Body of pancreas (tissue), 4 donors: ENCODE measurements around the gene MSL2. TPM values are rescaled to one million over a fixed set of nuclear protein-coding genes. Genes with fewer than 3 reads are reported as not detected.

Source experiments
- ATAC-seq: fragments of 150-250 bp; one replicate; pipeline ENCODE4 v1.9.1; 2016
- DNase-seq, 4 donors: peaks; one replicate each; pipeline ENCODE4 v3.0.0-alpha.2; 2019
- H3K27ac ChIP-seq, 4 donors: fragments of 200-600 bp; sonication (generic); 1 replicate in 3 of 4; 2 replicates in 1 of 4; pipeline versions ENCODE4 v1.5.1 to v1.6.1; 2016 to 2019; ENCODE audit warnings: mild to moderate bottlenecking in 1 of 4, mixed read lengths in 1 of 4, moderate library complexity in 1 of 4
- H3K27me3 ChIP-seq, 2 donors: fragments of 200-600 bp; sonication (generic); one replicate each; pipeline ENCODE4 v1.6.0; 2016; ENCODE audit warnings: mild to moderate bottlenecking in 1 of 2
- H3K36me3 ChIP-seq, 2 donors: fragments of 200-600 bp; sonication (generic); replicated peaks in 1 of 2; 2 replicates each; pipeline ENCODE4 v1.5.1; 2016; ENCODE audit warnings: low read depth in 2 of 2; ENCODE audit not compliant: insufficient read depth in 1 of 2
- H3K4me1 ChIP-seq: fragments of 200-600 bp; sonication (generic); one replicate; pipeline ENCODE4 v1.6.0; 2016
- H3K4me3 ChIP-seq, 2 donors: fragments of 200-600 bp; sonication (generic); 1 replicate in 1 of 2; 2 replicates in 1 of 2; pipeline ENCODE4 v1.5.1; 2016 to 2019
- H3K9me3 ChIP-seq, 3 donors: fragments of 200-600 bp; sonication (generic); 1 replicate in 2 of 3; 2 replicates in 1 of 3; pipeline ENCODE4 v1.5.1; 2016
- POLR2A ChIP-seq, 3 donors: fragments of 450-650 bp; IDR thresholded peaks; one replicate each; pipeline ENCODE4 v1.6.1; 2016; ENCODE audit warnings: antibody characterized with exemption in 3 of 3, mild to moderate bottlenecking in 2 of 3
- WGBS, 2 donors: methylation state at CpG; one replicate each; pipeline ENCODE4 v1.1.5; 2017; 5-methylcytosine and 5-hydroxymethylcytosine counted together
- intact Hi-C: fragments of 100-400 bp; cut with DNase I; formaldehyde crosslinking; loops from one replicate; pipeline ENCODE4 v1.15.1; 2023
- total RNA-seq, 2 donors: library from RNA; depleted of rRNA; stranded (reverse); fragments of >200 nt; gene quantifications; one replicate each; pipeline ENCODE4 v1.1.0, GENCODE V29; 2016
- TF ChIP-seq, protein P1 (sequence below), 7 experiments: fragments of 450-650 bp in 4 of 7; fragments of 200-600 bp in 3 of 7; sonication (generic) in 3 of 7; IDR thresholded peaks; one replicate each; pipeline ENCODE4 v1.5.1; 2016 to 2019; ENCODE audit warnings: antibody characterized with exemption in 7 of 7

Gene MSL2
- total RNA-seq, 2 donors from 2014 or later = 17.5 to 19.2 TPM

DNA sequence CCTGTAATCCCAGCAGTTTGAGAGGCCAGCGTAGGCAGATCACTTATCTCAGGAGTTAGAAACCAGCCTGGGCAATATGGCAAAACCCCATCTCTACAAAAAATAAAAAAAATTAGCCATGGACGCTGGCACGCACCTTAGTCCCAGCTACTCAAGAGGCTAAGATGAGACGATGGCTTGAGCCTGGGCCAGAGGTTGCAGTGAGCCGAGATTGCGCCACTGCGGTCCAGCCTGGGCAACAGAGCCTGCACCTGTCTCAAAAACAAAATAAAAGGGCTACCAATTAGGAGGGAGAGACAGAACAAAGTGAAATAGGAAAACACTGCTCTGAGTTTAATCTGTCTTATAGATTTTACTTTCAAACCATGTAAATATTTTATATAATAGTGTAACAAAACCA, 33.8 kb downstream of the MSL2 start:
- WGBS, 2 donors = 91 to 93% methylated on average over 7 of the region's 7 CpGs
- TF ChIP-seq, protein P1, sequence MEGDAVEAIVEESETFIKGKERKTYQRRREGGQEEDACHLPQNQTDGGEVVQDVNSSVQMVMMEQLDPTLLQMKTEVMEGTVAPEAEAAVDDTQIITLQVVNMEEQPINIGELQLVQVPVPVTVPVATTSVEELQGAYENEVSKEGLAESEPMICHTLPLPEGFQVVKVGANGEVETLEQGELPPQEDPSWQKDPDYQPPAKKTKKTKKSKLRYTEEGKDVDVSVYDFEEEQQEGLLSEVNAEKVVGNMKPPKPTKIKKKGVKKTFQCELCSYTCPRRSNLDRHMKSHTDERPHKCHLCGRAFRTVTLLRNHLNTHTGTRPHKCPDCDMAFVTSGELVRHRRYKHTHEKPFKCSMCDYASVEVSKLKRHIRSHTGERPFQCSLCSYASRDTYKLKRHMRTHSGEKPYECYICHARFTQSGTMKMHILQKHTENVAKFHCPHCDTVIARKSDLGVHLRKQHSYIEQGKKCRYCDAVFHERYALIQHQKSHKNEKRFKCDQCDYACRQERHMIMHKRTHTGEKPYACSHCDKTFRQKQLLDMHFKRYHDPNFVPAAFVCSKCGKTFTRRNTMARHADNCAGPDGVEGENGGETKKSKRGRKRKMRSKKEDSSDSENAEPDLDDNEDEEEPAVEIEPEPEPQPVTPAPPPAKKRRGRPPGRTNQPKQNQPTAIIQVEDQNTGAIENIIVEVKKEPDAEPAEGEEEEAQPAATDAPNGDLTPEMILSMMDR (IDR thresholded peaks at IDR 0.05) = no peak
- TF ChIP-seq POLR2A (IDR thresholded peaks at IDR 0.05) = no peak

DNA sequence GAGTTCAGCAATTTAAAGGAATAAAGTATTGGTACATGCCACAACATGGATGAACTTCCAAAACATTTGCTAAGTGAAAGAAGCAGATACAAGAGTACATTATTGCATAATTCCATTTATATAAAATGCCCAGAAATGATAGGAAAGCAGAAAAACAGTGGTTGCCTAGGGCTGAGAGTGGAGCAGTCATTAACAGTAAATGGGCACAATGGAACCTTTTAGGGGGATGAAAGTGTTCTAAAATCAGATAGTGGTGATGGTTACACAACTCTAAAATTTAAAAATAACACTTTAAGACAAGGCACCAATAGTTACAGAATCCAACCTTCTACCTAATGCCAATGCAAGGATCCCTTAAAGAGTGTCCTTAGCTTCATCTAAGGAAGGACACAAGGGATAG, 34.6 kb downstream of the MSL2 start:
- no peaks in the 10 kb centered on the region for H3K36me3 ChIP-seq
- intact Hi-C loops = no loop called here
- no peaks in the 10 kb centered on the region for H3K9me3 ChIP-seq
- no peak for ATAC-seq
- no peak overlapping the region for H3K4me3 ChIP-seq
- H3K4me1 ChIP-seq = peaks cover 38% of the 10 kb centered on the region
- H3K27me3 ChIP-seq = no peaks in the 10 kb centered on the region
- no peak for TF ChIP-seq POLR2A (IDR thresholded peaks at IDR 0.05)
- TF ChIP-seq, protein P1 (IDR thresholded peaks at IDR 0.05) = no peak
- DNase-seq = no peak
- no peak overlapping the region for H3K27ac ChIP-seq

More for the DNA sequence above, 33.8 kb downstream of the MSL2 start:
- intact Hi-C loops = no loop called here
- Histone ChIP-seq H3K36me3 (no peaks in the 10 kb centered on the region), H3K27ac (no peak overlapping the region), H3K4me3 (no peak overlapping the region), H3K4me1 (peaks cover 39% of the 10 kb centered on the region), H3K9me3 (no peaks in the 10 kb centered on the region), H3K27me3 (no peaks in the 10 kb centered on the region)
- DNase-seq (no peak), ATAC-seq (no peak)

DNA sequence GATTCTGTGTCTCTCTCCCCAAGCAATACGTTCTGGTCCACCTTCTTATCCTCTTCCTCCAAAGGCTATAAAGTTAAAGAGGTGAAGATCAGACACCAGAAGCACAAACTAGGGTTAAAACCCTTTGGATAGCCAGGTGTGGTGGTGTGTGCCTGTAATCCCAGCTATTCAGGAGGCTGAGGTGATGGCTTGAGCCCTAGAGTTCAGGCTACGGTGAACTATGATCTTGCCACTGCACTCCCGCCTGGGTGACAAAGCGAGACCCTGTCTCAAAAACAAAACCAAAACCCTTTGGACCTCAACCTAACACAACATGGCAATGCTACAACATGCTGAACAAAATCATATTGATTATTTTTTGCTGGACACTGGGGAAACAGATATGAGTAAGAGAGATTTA, 43.2 kb downstream of the MSL2 start:
- no peak for ATAC-seq
- H3K4me1 ChIP-seq = peaks cover 18% of the 10 kb centered on the region

DNA sequence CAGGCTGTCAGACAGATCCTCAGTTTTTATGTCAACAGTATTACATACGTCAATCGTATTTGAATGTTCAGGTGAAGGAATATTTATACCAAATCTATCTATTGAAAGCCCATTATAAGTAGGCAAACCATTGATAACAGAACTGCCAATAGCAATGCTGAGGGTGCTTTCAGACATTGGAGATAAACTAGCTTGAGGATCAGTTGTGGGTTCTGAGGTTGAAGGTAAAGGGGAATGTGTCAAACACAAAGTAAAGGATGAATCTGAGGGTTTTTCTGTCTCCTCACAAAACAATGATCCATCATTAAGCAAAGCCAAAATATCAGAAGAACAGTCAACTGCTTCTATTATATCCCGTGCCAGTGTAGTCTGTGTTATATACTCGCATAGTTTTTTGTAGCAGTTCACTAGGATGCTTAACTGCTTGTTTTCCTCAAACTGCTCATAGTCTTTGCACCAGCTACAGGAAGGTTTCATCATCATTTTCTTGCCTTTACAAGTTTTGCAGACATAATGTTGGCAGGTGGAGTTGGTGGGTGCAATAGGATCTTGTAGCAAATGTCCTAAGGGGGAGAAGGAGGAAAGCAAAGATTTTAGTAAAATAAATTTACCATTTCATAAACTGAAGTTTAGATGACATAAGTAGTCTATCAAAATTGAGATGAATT, 43.8 kb downstream of the MSL2 start:
- ATAC-seq (no peak), DNase-seq (no peak)
- intact Hi-C loops = no loop called here
- H3K36me3 ChIP-seq = peaks cover 3% of the 10 kb centered on the region in 2 donors
- H3K4me3 ChIP-seq = no peak overlapping the region
- no peak overlapping the region for H3K27ac ChIP-seq
- TF ChIP-seq, protein P1 (IDR thresholded peaks at IDR 0.05) = no peak
- TF ChIP-seq POLR2A (IDR thresholded peaks at IDR 0.05) = no peak
- no peaks in the 10 kb centered on the region for H3K27me3 ChIP-seq
- no peaks in the 10 kb centered on the region for H3K9me3 ChIP-seq
- 72 to 74% methylated on average over 4 of the region's 4 CpGs for WGBS, 2 donors
- peaks cover 13% of the 10 kb centered on the region for H3K4me1 ChIP-seq

More for the DNA sequence above, 43.2 kb downstream of the MSL2 start:
- TF ChIP-seq, protein P1 (IDR thresholded peaks at IDR 0.05) = no peak
- TF ChIP-seq POLR2A (IDR thresholded peaks at IDR 0.05) = no peak
- no peaks in the 10 kb centered on the region for H3K9me3 ChIP-seq
- peaks cover 3% of the 10 kb centered on the region in 2 donors for H3K36me3 ChIP-seq
- intact Hi-C loops = no loop called here
- DNase-seq = no peak
- no peak overlapping the region for H3K27ac ChIP-seq
- no peaks in the 10 kb centered on the region for H3K27me3 ChIP-seq
- 84 to 93% methylated on average over 4 of the region's 4 CpGs for WGBS, 2 donors
- no peak overlapping the region for H3K4me3 ChIP-seq

DNA sequence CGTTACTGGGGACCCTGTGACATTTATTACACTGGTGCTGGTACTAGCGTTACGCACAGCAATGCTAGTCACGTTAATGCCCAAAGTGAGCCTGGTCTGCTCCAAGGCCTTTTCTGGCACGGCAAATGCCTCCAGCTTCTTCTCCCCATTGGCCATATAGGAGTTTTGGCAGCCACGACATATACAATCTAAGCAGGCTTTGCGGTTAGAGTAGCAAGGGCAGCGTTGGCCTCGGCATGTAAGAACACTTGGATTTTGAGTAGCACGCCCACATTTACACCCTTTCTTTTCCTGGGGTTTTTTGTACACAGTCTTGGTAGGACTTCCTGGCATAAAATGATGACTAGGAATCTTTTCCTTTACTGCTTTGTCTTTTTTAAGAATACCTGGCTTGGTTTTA, 44.9 kb downstream of the MSL2 start:
- H3K36me3 ChIP-seq = peaks cover 3% of the 10 kb centered on the region in 2 donors
- DNase-seq = no peak
- H3K9me3 ChIP-seq = no peaks in the 10 kb centered on the region
- H3K27ac ChIP-seq = no peak overlapping the region
- TF ChIP-seq POLR2A (IDR thresholded peaks at IDR 0.05) = no peak
- TF ChIP-seq, protein P1 (IDR thresholded peaks at IDR 0.05) = no peak
- 83 to 86% methylated on average over 10 of the region's 10 CpGs for WGBS, 2 donors
- ATAC-seq = no peak
- intact Hi-C loops = no loop called here
- H3K4me3 ChIP-seq = no peak overlapping the region
- peaks cover 9% of the 10 kb centered on the region for H3K4me1 ChIP-seq
- H3K27me3 ChIP-seq = no peaks in the 10 kb centered on the region
